Endothelial cell of umbilical vein (primary cell): Measurements from ENCODE around the gene USP27X. TPM values are rescaled to one million over a fixed set of nuclear protein-coding genes. Genes with fewer than 3 reads are reported as not detected.

Source experiments
- BruUV-seq: library from RNA; stranded (reverse); fragments of 400-500 nt; replicated peaks from 2 replicates; lab custom pipeline; 2021; lab: Mats Ljungman, UMichigan
- CTCF ChIA-PET: fragments of 300-600, 350-600 bp; sonication (Branson Sonifier 250); formaldehyde crosslinking; loops from one replicate; lab custom pipeline; 2021; ENCODE audit warnings: antibody characterized with exemption, inconsistent platforms; lab: Charles Lee
- POLR2A ChIA-PET: fragments of 300-600, 350-600 bp; sonication (Branson Sonifier 250); formaldehyde crosslinking; loops from one replicate; lab custom pipeline; 2021; ENCODE audit warnings: antibody characterized with exemption, inconsistent platforms; lab: Charles Lee
- DNase-seq: peaks from one replicate; pipeline ENCODE4 v3.0.0-alpha.2; 2011; ENCODE audit warnings: low read depth, low spot score
- FAIRE-seq: peaks from 2 replicates; lab custom pipeline; 2011; peaks lifted over from hg19 to GRCh38; lab: Jason Lieb, UNC
- H2AFZ ChIP-seq: 2 replicates; pipeline ENCODE4 v1.6.0; 2012; ENCODE audit warnings: low read depth, low read length, control low read depth, inconsistent platforms
- H3K27ac ChIP-seq: 2 replicates; pipeline ENCODE4 v1.5.1; 2011; ENCODE audit warnings: low read depth, mild to moderate bottlenecking, control low read depth, low read length, moderate library complexity; ENCODE audit not compliant: insufficient read depth
- H3K27me3 ChIP-seq, 2 experiments: 2 replicates each; pipeline versions ENCODE4 v1.6.0 to v1.6.1; 2011; ENCODE audit warnings: low read length in 2 of 2, mixed read lengths in 1 of 2; ENCODE audit not compliant: control insufficient read depth in 2 of 2, insufficient read depth in 2 of 2
- H3K36me3 ChIP-seq, 2 experiments: 2 replicates in 1 of 2; 3 replicates in 1 of 2; pipeline ENCODE4 v1.5.1; 2011; ENCODE audit warnings: low read length in 2 of 2, mild to moderate bottlenecking in 1 of 2, moderate library complexity in 1 of 2; ENCODE audit not compliant: control insufficient read depth in 2 of 2, insufficient read depth in 2 of 2; ENCODE audit errors: extremely low read depth in 1 of 2
- H3K4me1 ChIP-seq: 3 replicates; pipeline ENCODE4 v1.5.1; 2011; ENCODE audit warnings: mild to moderate bottlenecking, low read length; ENCODE audit not compliant: control insufficient read depth, insufficient read depth; ENCODE audit errors: extremely low read depth
- H3K4me2 ChIP-seq: 2 replicates; pipeline ENCODE4 v1.6.1; 2011; ENCODE audit warnings: low read length, control low read depth, mixed read lengths; ENCODE audit not compliant: insufficient read depth
- H3K4me3 ChIP-seq, 3 experiments: fragments of 200-600 bp in 1 of 3; sonication (generic), shearing (Covaris generic) in 1 of 3; replicated peaks in 1 of 3; 2 replicates each; pipeline ENCODE4 v1.5.1; 2011 to 2016; ENCODE audit warnings: control low read depth in 3 of 3, low read length in 3 of 3, mild to moderate bottlenecking in 2 of 3, inconsistent platforms in 1 of 3, low read depth in 1 of 3, moderate library complexity in 1 of 3; ENCODE audit not compliant: insufficient read depth in 1 of 3
- H3K79me2 ChIP-seq: 2 replicates; pipeline ENCODE4 v1.6.0; 2012; ENCODE audit warnings: low read length, inconsistent platforms; ENCODE audit not compliant: control insufficient read depth, insufficient read depth
- H3K9ac ChIP-seq: replicated peaks from 2 replicates; pipeline ENCODE3; 2011; ENCODE audit warnings: low read length, control low read depth; ENCODE audit not compliant: insufficient read depth; ENCODE audit errors: extremely low read depth
- H3K9me1 ChIP-seq: replicated peaks from 3 replicates; pipeline ENCODE4 v1.6.0; 2011; ENCODE audit warnings: mild to moderate bottlenecking, low read length; ENCODE audit not compliant: control insufficient read depth, insufficient read depth; ENCODE audit errors: extremely low read depth
- H3K9me3 ChIP-seq: replicated peaks from 2 replicates; pipeline ENCODE4 v1.5.1; 2012; ENCODE audit warnings: low read length, inconsistent platforms; ENCODE audit not compliant: control insufficient read depth, insufficient read depth
- H4K20me1 ChIP-seq: replicated peaks from 2 replicates; pipeline ENCODE3; 2011; ENCODE audit warnings: mild to moderate bottlenecking, low read length; ENCODE audit not compliant: control insufficient read depth, insufficient read depth; ENCODE audit errors: extremely low read depth
- EZH2 ChIP-seq: IDR thresholded peaks from 2 replicates; pipeline ENCODE4 v1.6.1; 2012; ENCODE audit warnings: borderline replicate concordance, low read depth, mild to moderate bottlenecking, moderate library complexity, low read length, inconsistent platforms; ENCODE audit not compliant: severe bottlenecking
- FOS ChIP-seq: IDR thresholded peaks from 2 replicates; pipeline ENCODE4 v1.6.1; 2011; ENCODE audit warnings: mild to moderate bottlenecking, low read length, moderate library complexity, borderline replicate concordance; ENCODE audit not compliant: insufficient read depth
- JUN ChIP-seq: IDR thresholded peaks from 2 replicates; pipeline ENCODE4 v1.6.1; 2011; ENCODE audit warnings: borderline replicate concordance, low read depth; ENCODE audit not compliant: insufficient read length, insufficient read depth
- MYC ChIP-seq: IDR thresholded peaks from one replicate; pipeline ENCODE4 v1.6.1; 2011; ENCODE audit warnings: mild to moderate bottlenecking, low read depth, low read length
- POLR2A ChIP-seq: IDR thresholded peaks from 2 replicates; pipeline ENCODE4 v1.6.1; 2012; ENCODE audit warnings: low read depth, mild to moderate bottlenecking, control low read depth, low read length
- POLR2AphosphoS5 ChIP-seq: IDR thresholded peaks from 2 replicates; pipeline ENCODE4 v1.6.1; 2012; ENCODE audit warnings: low read depth, mild to moderate bottlenecking, control low read depth, low read length, moderate library complexity; ENCODE audit not compliant: insufficient read depth
- dilution Hi-C: fragments of 300-500 bp; cut with MboI; formaldehyde crosslinking; loops from one replicate; pipeline ENCODE4 v1.15.0; 2019; ENCODE audit warnings: low sequenced_read_pairs; ENCODE audit not compliant: extremely low pct_ligation_motif_present
- intact Hi-C: fragments of 100-400 bp; cut with micrococcal nuclease; formaldehyde crosslinking; loops from one replicate; pipeline ENCODE4 v1.10.0; 2022
- polyA plus RNA-seq, 4 experiments: library from polyadenylated mRNA; depleted of rRNA in 3 of 4; stranded (reverse) in 3 of 4; unstranded in 1 of 4; fragments of >200 nt; gene quantifications; 2 replicates each; pipeline versions ENCODE4 v1.2.1 to v1.2.3, GENCODE V29; 2011 to 2012; ENCODE audit warnings: missing spikeins in 1 of 4
- total RNA-seq: library from RNA; stranded (reverse); gene quantifications from 2 replicates; pipeline ENCODE4 v1.2.3, GENCODE V29; 2021
- TF ChIP-seq, protein P1 (sequence below): IDR thresholded peaks from 2 replicates; pipeline ENCODE4 v1.6.1; 2011; ENCODE audit not compliant: insufficient read depth, insufficient read length

Gene USP27X
- total and polyA plus RNA-seq, 2 donors (not counting 3 experiments of a cell fraction or from before 2014, with no cell fraction given), result 2.2 to 2.3 TPM

- BruUV-seq, result no TSS peak
- dilution Hi-C loops (no loop called here), intact Hi-C loops (no loop called here)
- H3K27ac ChIP-seq, result no peak overlapping the region
- H3K27me3 ChIP-seq, result peaks cover 4 to 7% of the 10 kb centered on the region in 2 experiments
- no peaks in the 10 kb centered on the region for H3K9me3 ChIP-seq
- H3K9ac ChIP-seq, result no peak overlapping the region
- no peaks in the 10 kb centered on the region for H3K79me2 ChIP-seq
- H3K4me3 ChIP-seq, result no peak overlapping the region
- H3K4me2 ChIP-seq, result no peak overlapping the region
- no peak for FAIRE-seq
- H3K36me3 ChIP-seq, result no peaks in the 10 kb centered on the region
- ChIA-PET CTCF (interaction anchor here (1.5 kb wide), 1 partner anchor 13 kb away, joined by 3 read pairs; no protein-coding TSS in a partner anchor), POLR2A (no interaction called here)
- H4K20me1 ChIP-seq, result no peaks in the 10 kb centered on the region
- no peak for TF ChIP-seq EZH2
- TF ChIP-seq FOS, result no peak
- TF ChIP-seq POLR2A, result no peak
- TF ChIP-seq, protein P1, sequence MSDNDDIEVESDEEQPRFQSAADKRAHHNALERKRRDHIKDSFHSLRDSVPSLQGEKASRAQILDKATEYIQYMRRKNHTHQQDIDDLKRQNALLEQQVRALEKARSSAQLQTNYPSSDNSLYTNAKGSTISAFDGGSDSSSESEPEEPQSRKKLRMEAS, result no peak
- no peak for TF ChIP-seq JUN
- TF ChIP-seq POLR2AphosphoS5, result no peak
- no peak for TF ChIP-seq MYC
- DNase-seq, result no peak
- no peaks in the 10 kb centered on the region for H3K4me1 ChIP-seq
- no peaks in the 10 kb centered on the region for H3K9me1 ChIP-seq
- no peak overlapping the region for H2AFZ ChIP-seq
These were observed 17.7 kb downstream of the USP27X start for GRCh38 chrX:49896951-49897350.

- Histone ChIP-seq H3K4me3 (no peak overlapping the region), H3K36me3 (no peaks in the 10 kb centered on the region), H3K9me1 (no peaks in the 10 kb centered on the region), H4K20me1 (no peaks in the 10 kb centered on the region), H3K79me2 (no peaks in the 10 kb centered on the region), H3K27me3 (peaks cover 4% of the 10 kb centered on the region in 2 experiments), H3K4me2 (no peak overlapping the region), H3K9ac (no peak overlapping the region), H2AFZ (no peak overlapping the region), H3K4me1 (no peaks in the 10 kb centered on the region), H3K9me3 (no peaks in the 10 kb centered on the region), H3K27ac (no peak overlapping the region)
- POLR2A ChIA-PET, result no interaction called here
- TF ChIP-seq, protein P1, result no peak
- FAIRE-seq (no peak), DNase-seq (no peak)
- dilution Hi-C loops (no loop called here), intact Hi-C loops (no loop called here)
- no TSS peak for BruUV-seq
- CTCF ChIA-PET, result interaction anchor here (2.3 kb wide), 1 partner anchor 17 kb away, joined by 5 read pairs; no protein-coding TSS in a partner anchor
These were observed 21.8 kb downstream of the USP27X start for GRCh38 chrX:49901048-49901447.
